Skin of body (tissue), 2 donors: ENCODE measurements around the gene ZNF317. TPM values are rescaled to one million over a fixed set of nuclear protein-coding genes. Genes with fewer than 3 reads are reported as not detected.
"Not testable (repeated sequence)": the region's sequence is repeated elsewhere in the genome, so short reads cannot be mapped to it uniquely, and the experiment has no call there.

ENCODE experiments used
- DNase-seq: peaks from one replicate; lab custom pipeline; 2025; lab: John Stamatoyannopoulos, UW
- total RNA-seq: library from RNA; depleted of rRNA; stranded (reverse); fragments of >200 nt; gene quantifications from one replicate; pipeline ENCODE4 v1.2.3, GENCODE V29; 2014

Gene ZNF317
- total RNA-seq, 1 donor from 2014 or later: 14.0 TPM

DNA sequence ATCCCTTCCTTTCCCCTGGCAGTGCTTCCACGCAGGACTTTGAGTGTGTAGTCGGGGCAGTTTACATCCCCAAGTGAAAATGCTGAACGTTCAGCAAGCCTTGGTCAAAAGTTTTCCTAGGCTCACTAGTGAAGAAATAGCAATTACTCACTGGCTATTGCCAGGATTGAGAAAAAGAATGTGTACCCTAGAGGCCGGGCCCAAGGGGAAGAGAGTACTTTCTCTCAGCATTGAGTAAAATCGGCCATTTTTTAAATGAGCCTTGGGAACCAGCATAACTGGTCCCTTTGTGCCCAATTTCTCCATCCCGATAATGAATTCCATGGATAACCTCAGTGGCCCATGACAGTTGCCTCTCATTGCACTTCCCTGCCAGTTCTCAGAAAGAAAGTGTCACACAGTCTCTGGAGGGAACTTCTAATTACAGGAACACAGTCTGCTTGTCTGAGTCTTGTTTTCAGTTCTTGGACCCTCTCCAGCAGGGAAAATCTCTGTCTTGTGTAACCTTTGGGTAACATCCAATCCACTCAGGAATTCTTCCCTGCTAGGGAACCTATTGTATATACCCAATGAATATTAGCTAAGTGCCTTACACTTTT lies 31.3 kb downstream of the ZNF317 start:
- no peak for DNase-seq

DNA sequence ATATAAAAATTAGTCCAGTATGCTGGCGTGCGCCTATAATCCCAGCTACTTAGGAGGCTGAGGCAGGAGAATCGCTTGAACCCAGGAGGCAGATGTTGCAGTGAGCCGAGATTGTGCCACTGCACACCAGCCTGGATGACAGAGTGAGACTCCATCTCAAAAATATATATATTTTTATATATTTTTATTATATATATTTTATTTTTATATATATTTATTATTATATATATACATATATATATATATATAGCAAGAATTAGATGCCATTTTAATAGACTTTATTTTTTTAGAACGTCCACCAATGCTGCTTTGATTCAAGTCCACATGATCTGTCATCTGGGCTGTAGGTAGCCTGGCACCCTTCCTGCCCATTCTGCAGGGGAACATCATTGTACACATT lies 35.1 kb downstream of the ZNF317 start:
- no peak for DNase-seq

DNA sequence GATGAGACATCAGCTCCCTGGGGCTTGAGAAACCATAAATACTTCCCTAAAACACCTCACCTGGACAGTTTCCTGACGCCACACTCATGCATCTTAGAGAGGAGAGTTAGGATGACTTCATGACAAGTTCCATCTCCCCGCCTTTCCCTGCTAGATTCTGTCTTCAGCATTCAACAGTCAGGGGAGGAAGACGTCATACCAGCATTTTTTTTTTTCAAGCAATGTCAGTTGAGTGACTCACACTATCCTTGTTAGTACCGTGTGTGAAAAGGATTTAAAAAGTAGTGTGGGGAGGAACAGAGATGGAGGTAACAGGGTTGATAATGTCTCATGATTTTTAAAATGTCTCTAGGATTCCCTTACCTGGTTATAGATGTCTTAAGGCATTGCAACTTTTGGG lies 38.7 kb downstream of the ZNF317 start, which contains the start of gene OR7D2:
OR7D2 (plus strand) TSS at position 79 of the 400 bp plus-strand sequence. CDS start 6,803 bp downstream, outside the sequence.
- no peak for DNase-seq

DNA sequence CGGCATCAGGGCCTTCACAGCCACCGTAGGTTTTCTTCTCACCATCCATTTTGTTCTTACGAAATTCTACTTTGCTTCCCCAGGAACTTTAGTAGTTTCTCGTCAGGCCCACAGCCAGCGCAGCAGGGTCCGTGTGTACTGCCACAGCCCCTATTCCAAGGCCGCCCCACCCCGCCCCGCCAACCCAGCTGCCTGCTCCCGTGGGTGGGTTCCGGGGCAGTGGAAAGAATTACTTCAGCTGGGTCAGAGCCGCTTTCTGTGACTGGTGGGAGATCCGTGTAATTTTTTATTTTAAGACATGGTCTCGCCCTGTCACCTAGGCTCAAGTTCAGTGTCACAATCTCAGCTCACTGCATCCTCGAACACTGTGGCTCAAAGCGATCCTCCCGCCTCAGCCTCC lies 42.8 kb downstream of the ZNF317 start:
- DNase-seq: no peak

DNA sequence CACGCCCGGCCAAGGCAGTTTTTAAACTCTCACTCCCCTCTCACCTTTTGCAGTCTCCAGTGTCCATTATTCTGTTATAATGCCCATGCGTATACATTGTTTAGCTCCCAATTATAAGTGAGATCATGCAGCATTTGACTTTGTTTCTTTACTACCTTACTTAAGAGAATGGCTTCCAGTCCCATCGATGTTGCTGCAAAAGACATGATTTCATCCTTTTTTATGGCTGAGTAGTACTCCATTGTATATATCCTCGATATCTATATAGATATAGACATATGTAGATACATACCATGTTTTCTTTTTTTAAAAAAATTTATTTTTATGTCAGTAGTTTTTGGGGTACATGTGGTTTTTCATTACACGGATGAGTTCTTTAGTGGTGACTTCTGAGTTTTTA lies 47.0 kb downstream of the ZNF317 start:
- DNase-seq: no peak

DNA sequence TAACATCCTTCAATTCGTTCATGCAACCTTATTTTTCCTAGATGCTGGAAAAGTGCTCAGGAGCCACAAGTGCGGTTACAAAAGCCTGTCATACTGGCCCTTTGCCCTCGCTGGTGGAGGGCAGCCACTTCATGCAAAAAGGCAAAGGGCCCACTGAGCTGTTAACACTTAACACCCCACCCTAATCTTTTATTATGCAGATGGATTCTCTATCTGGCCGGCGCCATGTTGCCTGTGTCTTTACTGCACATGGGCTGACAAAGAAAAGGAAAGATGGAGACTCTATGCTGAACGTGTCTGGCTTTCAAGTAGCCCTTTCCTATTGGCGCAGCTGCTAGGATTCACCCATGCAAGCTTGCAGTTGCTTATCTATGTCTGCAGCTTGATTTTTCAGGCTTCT lies 49.3 kb downstream of the ZNF317 start:
- no peak for DNase-seq

DNA sequence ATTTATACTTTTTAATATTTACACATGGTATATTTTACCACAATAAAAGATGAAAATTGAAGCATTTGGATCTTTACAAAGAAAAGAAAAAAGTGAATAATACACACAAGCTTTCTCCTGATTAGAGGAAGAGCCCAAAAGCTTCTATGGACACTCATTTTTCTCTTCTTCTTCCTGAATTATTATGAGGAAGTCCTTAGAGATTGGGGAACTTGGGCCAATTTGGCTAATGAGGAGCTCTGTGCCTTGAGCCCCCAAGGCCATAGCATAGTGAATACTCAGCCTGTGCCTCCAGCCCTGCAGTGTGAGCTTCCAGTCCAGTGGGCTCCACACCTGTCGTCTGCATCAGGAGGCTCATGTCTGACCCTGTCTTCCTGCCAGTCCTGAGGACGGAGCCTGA lies 57.8 kb downstream of the ZNF317 start:
- DNase-seq: not testable (repeated sequence)

DNA sequence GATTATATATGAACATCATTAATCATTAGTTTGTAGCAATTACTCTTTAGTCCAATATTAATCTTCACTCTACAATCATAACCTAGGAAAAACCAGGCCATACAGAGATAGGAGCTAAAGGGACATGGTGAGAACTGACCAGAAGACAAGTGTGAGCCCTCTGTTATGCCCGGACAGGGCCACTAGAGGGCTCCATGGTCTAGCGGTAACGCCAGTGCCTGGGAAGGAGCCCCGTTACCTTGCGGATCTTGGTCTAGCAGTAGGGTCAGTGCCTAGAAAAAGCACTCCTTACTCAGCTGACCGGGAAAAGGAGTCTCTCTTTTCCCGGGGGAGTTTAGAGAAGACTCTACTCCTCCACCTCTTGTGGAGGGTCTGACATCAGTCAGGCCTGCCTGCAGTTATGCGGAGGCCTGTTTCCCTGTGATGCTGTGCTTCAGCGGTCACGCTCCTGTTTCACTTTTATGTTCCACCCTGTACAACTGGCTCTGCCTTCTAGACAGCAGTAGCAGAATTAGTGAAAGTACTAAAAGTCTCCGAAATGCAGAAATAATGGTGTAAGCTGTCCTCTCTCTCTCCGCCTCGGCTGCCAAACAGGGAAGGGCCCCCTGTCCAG lies 65.4 kb downstream of the ZNF317 start:
- peak; percentile 22 for DNase-seq

Other genes starting within 250 kb of the ZNF317 start
- gene MUC16, start 130.0 kb upstream of the ZNF317 start, total RNA-seq: 0.49 TPM
- gene OR1M1, start 53.3 kb upstream of the ZNF317 start, total RNA-seq: not detected
- gene OR7G2, start 32.9 kb upstream of the ZNF317 start, total RNA-seq: not detected
- not detected for gene OR7G1, start 24.6 kb upstream of the ZNF317 start, total RNA-seq
- not detected for gene OR7G3, start 13.4 kb upstream of the ZNF317 start, total RNA-seq
- not detected for gene OR7D2, start 38.6 kb downstream of the ZNF317 start, total RNA-seq
- not detected for gene OR7D4, start 79.2 kb downstream of the ZNF317 start, total RNA-seq
- gene OR7E24, start 110.5 kb downstream of the ZNF317 start, total RNA-seq: not detected
- 12.8 TPM for gene ZNF699, start 169.4 kb downstream of the ZNF317 start, total RNA-seq
- gene ZNF559, start 183.8 kb downstream of the ZNF317 start, total RNA-seq: 29.8 TPM
- 4.4 TPM for gene ZNF177, start 222.6 kb downstream of the ZNF317 start, total RNA-seq